ENCODE data around the gene BRINP2. TPM values are rescaled to one million over a fixed set of nuclear protein-coding genes. Genes with fewer than 3 reads are reported as not detected.

BRINP2 gene, protein sequence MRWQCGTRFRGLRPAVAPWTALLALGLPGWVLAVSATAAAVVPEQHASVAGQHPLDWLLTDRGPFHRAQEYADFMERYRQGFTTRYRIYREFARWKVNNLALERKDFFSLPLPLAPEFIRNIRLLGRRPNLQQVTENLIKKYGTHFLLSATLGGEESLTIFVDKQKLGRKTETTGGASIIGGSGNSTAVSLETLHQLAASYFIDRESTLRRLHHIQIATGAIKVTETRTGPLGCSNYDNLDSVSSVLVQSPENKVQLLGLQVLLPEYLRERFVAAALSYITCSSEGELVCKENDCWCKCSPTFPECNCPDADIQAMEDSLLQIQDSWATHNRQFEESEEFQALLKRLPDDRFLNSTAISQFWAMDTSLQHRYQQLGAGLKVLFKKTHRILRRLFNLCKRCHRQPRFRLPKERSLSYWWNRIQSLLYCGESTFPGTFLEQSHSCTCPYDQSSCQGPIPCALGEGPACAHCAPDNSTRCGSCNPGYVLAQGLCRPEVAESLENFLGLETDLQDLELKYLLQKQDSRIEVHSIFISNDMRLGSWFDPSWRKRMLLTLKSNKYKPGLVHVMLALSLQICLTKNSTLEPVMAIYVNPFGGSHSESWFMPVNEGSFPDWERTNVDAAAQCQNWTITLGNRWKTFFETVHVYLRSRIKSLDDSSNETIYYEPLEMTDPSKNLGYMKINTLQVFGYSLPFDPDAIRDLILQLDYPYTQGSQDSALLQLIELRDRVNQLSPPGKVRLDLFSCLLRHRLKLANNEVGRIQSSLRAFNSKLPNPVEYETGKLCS
- polyA plus RNA-seq (2013, experiment 1 of 2) = 0.03 TPM
- 0.04 TPM for polyA plus RNA-seq (2013, experiment 2 of 2)

GRCh38 chr1:177170756-177171535 is at the start of gene BRINP2:
TSS of gene BRINP2 (plus strand) at chr1:177170958. CDS start at chr1:177229877, 58,919 bp downstream.
- Histone ChIP-seq H3K79me2 (ENCODE audit: control insufficient read depth, insufficient read depth, low read length) (no peaks in the 10 kb centered on the region), H3K18ac (ENCODE audit: low read length) (no peak within 1 kb of the TSS), H2BK5ac (ENCODE audit: low read length) (no peak within 1 kb of the TSS), H3K27ac (ENCODE audit: low read depth, low read length) (no peak within 1 kb of the TSS), H3K9ac (ENCODE audit: low read length) (no peak within 1 kb of the TSS), H4K8ac (ENCODE audit: low read depth, low read length) (no peak within 1 kb of the TSS), H3K4me1 (ENCODE audit: control insufficient read depth, low read depth, low read length) (no peaks in the 10 kb centered on the region), H3K36me3 (ENCODE audit: control insufficient read depth, insufficient read depth, low read length) (no peaks in the 10 kb centered on the region), H4K5ac (ENCODE audit: low read length) (no peak within 1 kb of the TSS), H3K23ac (ENCODE audit: low read length) (no peak within 1 kb of the TSS), H2BK15ac (replicated peaks; ENCODE audit: low read depth) (no peak within 1 kb of the TSS), H3K27me3 (ENCODE audit: insufficient read depth, low read length, poor library complexity) (peaks cover 24% of the 10 kb centered on the region), H3K4me3 (ENCODE audit: low read length) (no peak within 1 kb of the TSS), H3K4me2 (ENCODE audit: low read length) (peak within 1 kb of the TSS; percentile 71), H2BK120ac (ENCODE audit: low read depth, low read length) (no peak within 1 kb of the TSS), H3K56ac (ENCODE audit: low read length) (no peak within 1 kb of the TSS), H2AK5ac (ENCODE audit: low read length) (no peak within 1 kb of the TSS), H3K4ac (ENCODE audit: low read depth, low read length) (no peak within 1 kb of the TSS), H3K79me1 (ENCODE audit: low read length) (no peaks in the 10 kb centered on the region)
- DNase-seq = peak; percentile 85
- WGBS (ENCODE audit: extremely low coverage, insufficient coverage, low lambda C conversion rate) = no CpG with 5 or more reads among the region's 49 CpGs

DNA sequence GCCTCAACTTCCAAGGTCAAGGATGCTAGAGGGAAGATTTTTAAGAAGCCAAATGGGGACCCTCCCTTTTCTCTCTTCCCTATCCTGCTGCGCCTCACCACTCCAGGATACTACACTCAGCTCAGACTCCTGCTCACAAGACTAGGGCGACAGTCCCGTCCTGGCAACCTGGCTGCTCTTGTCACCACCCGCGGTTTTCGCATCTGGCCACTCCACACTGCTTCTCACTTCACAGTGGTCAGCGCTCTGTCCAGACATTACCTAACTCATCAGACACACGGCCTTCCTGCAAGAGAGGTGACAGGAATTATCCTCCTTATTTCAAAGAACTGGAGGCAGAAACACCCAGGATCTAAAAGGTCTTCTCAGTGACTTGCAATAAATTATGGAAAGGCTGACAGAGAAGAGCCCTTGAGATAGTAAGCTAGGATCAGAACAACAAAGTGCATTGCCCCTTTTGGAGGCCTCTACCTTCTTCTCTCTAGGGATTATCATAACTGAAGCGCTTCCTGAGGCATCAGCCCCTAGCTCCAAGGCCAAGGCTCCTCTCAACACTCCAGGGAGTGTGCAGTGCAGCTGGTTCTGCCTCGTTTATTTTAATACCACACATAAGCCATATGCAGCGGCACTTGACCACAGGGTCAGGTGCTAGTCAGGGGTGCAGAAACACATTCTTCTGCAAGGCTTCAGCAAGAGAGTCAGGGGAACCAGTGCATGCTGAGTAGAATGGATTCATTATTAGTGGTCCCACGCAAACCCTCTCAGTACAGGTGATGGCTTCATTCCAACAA is 48.1 kb upstream of the BRINP2 start:
- no peak overlapping the region for H4K5ac ChIP-seq (ENCODE audit: low read length)
- no CpG with 5 or more reads among the region's 12 CpGs for WGBS (ENCODE audit: extremely low coverage, insufficient coverage, low lambda C conversion rate)

DNA sequence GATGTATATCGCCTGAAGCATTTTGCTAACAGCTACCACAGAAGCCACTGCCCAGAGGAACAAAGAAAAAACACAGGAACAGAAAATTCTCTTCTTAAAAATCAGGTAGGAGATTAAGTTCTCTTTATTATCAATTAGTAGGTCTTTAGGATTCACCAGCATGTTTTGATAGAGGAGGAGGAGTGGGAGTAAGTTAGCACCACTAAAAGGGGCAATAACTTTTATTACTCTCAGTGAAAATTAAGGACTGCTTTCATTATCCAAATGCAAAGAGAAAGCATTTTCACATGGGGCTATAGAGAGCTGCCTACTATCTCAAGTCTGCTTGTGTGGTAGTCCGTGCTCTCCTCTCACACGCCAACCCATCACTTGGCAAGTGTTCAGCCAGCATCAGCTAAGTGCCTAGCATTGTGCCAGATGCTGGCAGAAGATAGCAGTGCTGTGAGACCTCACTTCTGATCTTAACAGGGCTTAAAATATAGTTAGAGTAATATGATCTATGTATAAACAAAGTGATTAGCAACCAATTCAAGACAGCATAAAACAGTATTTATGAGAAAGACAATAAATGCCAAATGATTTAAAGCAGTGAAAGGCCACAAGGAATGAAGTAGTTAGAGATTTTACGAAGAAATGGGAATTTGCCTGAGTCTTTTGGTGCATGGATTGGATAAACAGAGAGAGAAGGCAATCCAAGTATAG is 46.0 kb upstream of the BRINP2 start:
- Histone ChIP-seq H3K56ac (ENCODE audit: low read length) (no peak overlapping the region), H2BK15ac (replicated peaks; ENCODE audit: low read depth) (no peak overlapping the region), H3K36me3 (ENCODE audit: control insufficient read depth, insufficient read depth, low read length) (no peaks in the 10 kb centered on the region), H2BK120ac (ENCODE audit: low read depth, low read length) (no peak overlapping the region), H4K5ac (ENCODE audit: low read length) (no peak overlapping the region), H3K4me1 (ENCODE audit: control insufficient read depth, low read depth, low read length) (no peaks in the 10 kb centered on the region), H2BK5ac (ENCODE audit: low read length) (no peak overlapping the region), H2AK5ac (ENCODE audit: low read length) (no peak overlapping the region), H3K18ac (ENCODE audit: low read length) (no peak overlapping the region), H3K27me3 (ENCODE audit: insufficient read depth, low read length, poor library complexity) (no peaks in the 10 kb centered on the region), H3K9ac (ENCODE audit: low read length) (no peak overlapping the region), H3K4me2 (ENCODE audit: low read length) (no peak overlapping the region), H3K27ac (ENCODE audit: low read depth, low read length) (no peak overlapping the region), H3K79me1 (ENCODE audit: low read length) (no peaks in the 10 kb centered on the region), H3K79me2 (ENCODE audit: control insufficient read depth, insufficient read depth, low read length) (no peaks in the 10 kb centered on the region), H3K4ac (ENCODE audit: low read depth, low read length) (no peak overlapping the region), H4K8ac (ENCODE audit: low read depth, low read length) (no peak overlapping the region), H3K4me3 (ENCODE audit: low read length) (no peak overlapping the region), H3K23ac (ENCODE audit: low read length) (no peak overlapping the region)
- DNase-seq = no peak
- no CpG with 5 or more reads among the region's 4 CpGs for WGBS (ENCODE audit: extremely low coverage, insufficient coverage, low lambda C conversion rate)

More for the DNA sequence above, 48.1 kb upstream of the BRINP2 start:
- H3K36me3 ChIP-seq (ENCODE audit: control insufficient read depth, insufficient read depth, low read length) = no peaks in the 10 kb centered on the region
- H3K9ac ChIP-seq (ENCODE audit: low read length) = no peak overlapping the region
- no peak overlapping the region for H3K4me3 ChIP-seq (ENCODE audit: low read length)
- H3K27me3 ChIP-seq (ENCODE audit: insufficient read depth, low read length, poor library complexity) = no peaks in the 10 kb centered on the region
- no peak overlapping the region for H4K8ac ChIP-seq (ENCODE audit: low read depth, low read length)
- H3K56ac ChIP-seq (ENCODE audit: low read length) = no peak overlapping the region
- no peaks in the 10 kb centered on the region for H3K4me1 ChIP-seq (ENCODE audit: control insufficient read depth, low read depth, low read length)
- H3K23ac ChIP-seq (ENCODE audit: low read length) = no peak overlapping the region
- H3K18ac ChIP-seq (ENCODE audit: low read length) = no peak overlapping the region
- no peak overlapping the region for H3K4me2 ChIP-seq (ENCODE audit: low read length)
- no peaks in the 10 kb centered on the region for H3K79me2 ChIP-seq (ENCODE audit: control insufficient read depth, insufficient read depth, low read length)
- H3K4ac ChIP-seq (ENCODE audit: low read depth, low read length) = no peak overlapping the region
- no peak overlapping the region for H2AK5ac ChIP-seq (ENCODE audit: low read length)
- no peak overlapping the region for H3K27ac ChIP-seq (ENCODE audit: low read depth, low read length)
- no peak overlapping the region for H2BK5ac ChIP-seq (ENCODE audit: low read length)
- H3K79me1 ChIP-seq (ENCODE audit: low read length) = no peaks in the 10 kb centered on the region
- no peak overlapping the region for H2BK15ac ChIP-seq (replicated peaks; ENCODE audit: low read depth)
- DNase-seq = no peak
- H2BK120ac ChIP-seq (ENCODE audit: low read depth, low read length) = no peak overlapping the region

GRCh38 chr1:177126267-177126666 is 44.5 kb upstream of the BRINP2 start:
- Histone ChIP-seq H2AK5ac (ENCODE audit: low read length) (no peak overlapping the region), H3K4me3 (ENCODE audit: low read length) (no peak overlapping the region), H3K27ac (ENCODE audit: low read depth, low read length) (no peak overlapping the region), H3K4ac (ENCODE audit: low read depth, low read length) (no peak overlapping the region), H3K4me1 (ENCODE audit: control insufficient read depth, low read depth, low read length) (no peaks in the 10 kb centered on the region), H3K18ac (ENCODE audit: low read length) (no peak overlapping the region), H3K4me2 (ENCODE audit: low read length) (no peak overlapping the region), H3K79me1 (ENCODE audit: low read length) (no peaks in the 10 kb centered on the region), H2BK15ac (replicated peaks; ENCODE audit: low read depth) (no peak overlapping the region), H3K79me2 (ENCODE audit: control insufficient read depth, insufficient read depth, low read length) (no peaks in the 10 kb centered on the region), H3K27me3 (ENCODE audit: insufficient read depth, low read length, poor library complexity) (no peaks in the 10 kb centered on the region), H2BK5ac (ENCODE audit: low read length) (no peak overlapping the region), H2BK120ac (ENCODE audit: low read depth, low read length) (no peak overlapping the region), H3K56ac (ENCODE audit: low read length) (no peak overlapping the region), H4K5ac (ENCODE audit: low read length) (no peak overlapping the region), H3K23ac (ENCODE audit: low read length) (no peak overlapping the region), H3K9ac (ENCODE audit: low read length) (no peak overlapping the region), H3K36me3 (ENCODE audit: control insufficient read depth, insufficient read depth, low read length) (no peaks in the 10 kb centered on the region), H4K8ac (ENCODE audit: low read depth, low read length) (no peak overlapping the region)
- WGBS (ENCODE audit: extremely low coverage, insufficient coverage, low lambda C conversion rate) = no CpG with 5 or more reads among the region's 3 CpGs
- DNase-seq = no peak
